Body of pancreas (tissue), 4 donors: ENCODE measurements around the gene VAMP2. TPM values are rescaled to one million over a fixed set of nuclear protein-coding genes. Genes with fewer than 3 reads are reported as not detected.

Experiments
- ATAC-seq: fragments of 150-250 bp; one replicate; pipeline ENCODE4 v1.9.1; 2016
- DNase-seq, 4 donors: peaks; one replicate each; pipeline ENCODE4 v3.0.0-alpha.2; 2019
- H3K27ac ChIP-seq, 4 donors: fragments of 200-600 bp; sonication (generic); 1 replicate in 3 of 4; 2 replicates in 1 of 4; pipeline versions ENCODE4 v1.5.1 to v1.6.1; 2016 to 2019; ENCODE audit warnings: mild to moderate bottlenecking in 1 of 4, mixed read lengths in 1 of 4, moderate library complexity in 1 of 4
- H3K27me3 ChIP-seq, 2 donors: fragments of 200-600 bp; sonication (generic); one replicate each; pipeline ENCODE4 v1.6.0; 2016; ENCODE audit warnings: mild to moderate bottlenecking in 1 of 2
- H3K36me3 ChIP-seq, 2 donors: fragments of 200-600 bp; sonication (generic); replicated peaks in 1 of 2; 2 replicates each; pipeline ENCODE4 v1.5.1; 2016; ENCODE audit warnings: low read depth in 2 of 2; ENCODE audit not compliant: insufficient read depth in 1 of 2
- H3K4me1 ChIP-seq: fragments of 200-600 bp; sonication (generic); one replicate; pipeline ENCODE4 v1.6.0; 2016
- H3K4me3 ChIP-seq, 2 donors: fragments of 200-600 bp; sonication (generic); 1 replicate in 1 of 2; 2 replicates in 1 of 2; pipeline ENCODE4 v1.5.1; 2016 to 2019
- H3K9me3 ChIP-seq, 3 donors: fragments of 200-600 bp; sonication (generic); 1 replicate in 2 of 3; 2 replicates in 1 of 3; pipeline ENCODE4 v1.5.1; 2016
- CTCF ChIP-seq, 7 experiments: fragments of 450-650 bp in 4 of 7; fragments of 200-600 bp in 3 of 7; sonication (generic) in 3 of 7; IDR thresholded peaks; one replicate each; pipeline ENCODE4 v1.5.1; 2016 to 2019; ENCODE audit warnings: antibody characterized with exemption in 7 of 7
- POLR2A ChIP-seq, 3 donors: fragments of 450-650 bp; IDR thresholded peaks; one replicate each; pipeline ENCODE4 v1.6.1; 2016; ENCODE audit warnings: antibody characterized with exemption in 3 of 3, mild to moderate bottlenecking in 2 of 3
- WGBS, 2 donors: methylation state at CpG; one replicate each; pipeline ENCODE4 v1.1.5; 2017; 5-methylcytosine and 5-hydroxymethylcytosine counted together
- intact Hi-C: fragments of 100-400 bp; cut with DNase I; formaldehyde crosslinking; loops from one replicate; pipeline ENCODE4 v1.15.1; 2023
- total RNA-seq, 2 donors: library from RNA; depleted of rRNA; stranded (reverse); fragments of >200 nt; gene quantifications; one replicate each; pipeline ENCODE4 v1.1.0, GENCODE V29; 2016

VAMP2 gene
- total RNA-seq, 2 donors from 2014 or later: 16.3 to 26.4 TPM

GRCh38 chr17:8143581-8144400 is 19.0 kb downstream of the VAMP2 start:
- ATAC-seq (no peak), DNase-seq (peak in 2 of 4 donors; percentile 18 to 22)
- Histone ChIP-seq H3K27ac (peak overlapping the region in 1 of 4 donors; percentile 8), H3K4me1 (peaks cover 22% of the 10 kb centered on the region), H3K9me3 (no peaks in the 10 kb centered on the region), H3K4me3 (no peak overlapping the region), H3K27me3 (no peaks in the 10 kb centered on the region), H3K36me3 (peaks cover 65 to 76% of the 10 kb centered on the region in 2 donors)
- WGBS, 2 donors: 89% methylated on average over 20 to 22 of the region's 22 CpGs
- intact Hi-C loops: no loop called here
- no peak for TF ChIP-seq POLR2A (IDR thresholded peaks at IDR 0.05)
- TF ChIP-seq CTCF (IDR thresholded peaks at IDR 0.05): no peak

GRCh38 chr17:8142887-8143580 is 19.7 kb downstream of the VAMP2 start:
- H3K36me3 ChIP-seq: peaks cover 57 to 69% of the 10 kb centered on the region in 2 donors
- ATAC-seq: no peak
- TF ChIP-seq CTCF (IDR thresholded peaks at IDR 0.05): no peak
- no peak for TF ChIP-seq POLR2A (IDR thresholded peaks at IDR 0.05)
- peak in 1 of 4 donors; percentile 14 for DNase-seq
- intact Hi-C loops: no loop called here
- peak overlapping the region in 2 of 4 donors; percentile 8 to 11 for H3K27ac ChIP-seq
- no peaks in the 10 kb centered on the region for H3K27me3 ChIP-seq
- peaks cover 20% of the 10 kb centered on the region for H3K4me1 ChIP-seq
- no peak overlapping the region for H3K4me3 ChIP-seq
- WGBS, 2 donors: 90 to 95% methylated on average over 10 to 14 of the region's 15 CpGs
- no peaks in the 10 kb centered on the region for H3K9me3 ChIP-seq

GRCh38 chr17:8142158-8142886 is 20.4 kb downstream of the VAMP2 start:
- 84 to 86% methylated on average over 14 to 22 of the region's 23 CpGs for WGBS, 2 donors
- Histone ChIP-seq H3K4me3 (no peak overlapping the region), H3K4me1 (peaks cover 21% of the 10 kb centered on the region), H3K27me3 (no peaks in the 10 kb centered on the region), H3K27ac (no peak overlapping the region), H3K36me3 (peaks cover 50 to 62% of the 10 kb centered on the region in 2 donors), H3K9me3 (no peaks in the 10 kb centered on the region)
- intact Hi-C loops: no loop called here
- DNase-seq (peak in 1 of 4 donors; percentile 17), ATAC-seq (no peak)
- TF ChIP-seq CTCF (IDR thresholded peaks at IDR 0.05): no peak
- TF ChIP-seq POLR2A (IDR thresholded peaks at IDR 0.05): peak in 1 of 3 donors; percentile 6

GRCh38 chr17:8141741-8142140 is 21.0 kb downstream of the VAMP2 start:
- Histone ChIP-seq H3K27me3 (no peaks in the 10 kb centered on the region), H3K4me1 (peaks cover 21% of the 10 kb centered on the region), H3K36me3 (peaks cover 45 to 56% of the 10 kb centered on the region in 2 donors), H3K4me3 (no peak overlapping the region), H3K27ac (no peak overlapping the region), H3K9me3 (no peaks in the 10 kb centered on the region)
- ATAC-seq (no peak), DNase-seq (peak in 1 of 4 donors; percentile 13)
- TF ChIP-seq POLR2A (IDR thresholded peaks at IDR 0.05) (no peak), CTCF (IDR thresholded peaks at IDR 0.05) (no peak)
- intact Hi-C loops: no loop called here
- 88 to 90% methylated on average over 11 of the region's 11 CpGs for WGBS, 2 donors
